ENCODE measurements around the gene RFX7.

The RFX7 gene

DNA sequence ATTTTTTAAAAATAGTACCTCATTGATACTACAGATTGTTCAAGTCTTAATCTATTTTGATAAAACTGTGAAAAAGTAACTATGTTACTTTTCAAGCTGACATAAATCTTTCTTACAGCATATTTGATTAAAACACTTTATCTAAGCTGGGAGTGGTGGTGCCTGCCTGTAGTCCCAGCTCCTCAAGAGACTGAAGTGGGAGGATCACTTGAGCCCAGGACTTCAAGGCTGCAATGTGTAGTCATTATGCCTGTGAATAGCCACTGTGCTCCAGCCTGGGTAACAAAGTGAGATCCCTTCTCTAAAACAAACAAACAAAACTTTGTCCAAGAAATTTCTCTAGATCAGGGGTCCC lies 190.7 kb downstream of the RFX7 start:
- no peak for FAIRE-seq
- DNase-seq (ENCODE audit: insufficient read length, low spot score): no peak

DNA sequence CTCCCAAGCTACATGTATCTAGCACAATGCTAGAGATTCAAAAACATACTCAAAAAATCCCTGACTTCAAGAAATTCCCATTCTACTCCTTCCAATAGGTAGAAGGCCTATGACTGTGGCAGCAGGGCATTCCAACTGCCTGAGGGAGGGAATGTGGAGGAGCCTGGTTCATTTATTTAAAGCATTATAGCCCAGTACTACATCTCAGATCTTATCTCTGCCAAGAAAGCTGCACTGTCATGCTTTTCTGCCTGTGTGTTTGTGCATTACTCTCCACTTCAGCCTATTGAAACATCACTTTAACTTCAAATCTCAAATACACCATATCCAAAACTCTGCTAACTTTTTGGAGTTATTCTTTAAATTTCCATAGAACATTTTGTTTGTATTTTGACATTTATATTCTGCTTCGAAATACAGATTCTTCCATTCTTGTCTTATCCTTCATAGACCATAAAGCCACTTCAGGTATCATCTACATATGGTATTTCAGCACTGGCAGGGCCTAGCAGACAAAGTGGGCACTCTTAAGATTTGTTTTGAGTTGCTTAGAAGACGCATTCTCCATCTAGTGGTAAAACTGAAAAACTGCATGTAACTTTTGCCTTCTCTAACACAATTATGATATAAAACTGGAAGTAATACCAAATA lies 191.2 kb downstream of the RFX7 start:
- DNase-seq (ENCODE audit: insufficient read length, low spot score) (peak; percentile 28), FAIRE-seq (peak; percentile 84)

DNA sequence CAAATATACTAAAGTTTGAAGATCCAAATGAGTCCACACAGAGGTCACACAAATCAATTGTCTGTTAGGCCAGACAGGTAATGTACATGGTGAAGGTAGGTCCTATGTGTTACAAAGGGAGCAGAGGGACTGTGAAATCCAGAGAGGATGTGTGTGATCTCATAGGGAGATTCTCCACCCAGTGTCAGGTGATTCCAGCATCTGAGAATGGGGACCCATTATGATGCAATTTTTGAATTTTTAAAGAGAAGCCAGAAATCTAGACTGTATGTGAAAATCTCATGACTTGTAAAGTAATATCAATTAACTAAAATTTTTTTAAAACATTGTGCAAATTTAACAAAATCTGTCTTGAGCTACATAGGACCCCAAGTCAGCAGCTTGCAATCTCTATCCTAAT lies 192.0 kb downstream of the RFX7 start:
- DNase-seq (ENCODE audit: insufficient read length, low spot score) (no peak), FAIRE-seq (no peak)

DNA sequence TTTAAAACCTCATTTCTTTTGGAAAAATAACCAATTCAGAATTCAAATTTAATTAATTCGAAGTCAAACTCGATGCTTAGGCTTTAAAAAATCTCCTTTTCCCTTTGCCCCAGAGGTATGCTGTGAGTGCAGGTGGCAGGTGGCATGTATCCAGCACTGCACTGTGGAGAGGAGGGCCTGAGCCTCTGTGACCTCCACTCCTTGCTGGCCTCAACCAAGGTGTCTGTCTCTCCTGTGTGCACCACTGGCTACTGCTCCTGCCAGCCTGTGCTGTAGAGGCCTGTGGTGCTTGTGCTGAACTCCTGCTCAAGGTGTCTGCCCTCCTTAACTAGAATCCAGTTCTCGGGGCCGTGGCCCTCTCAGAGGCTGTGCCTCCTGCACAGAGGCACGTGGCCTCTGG lies 194.1 kb downstream of the RFX7 start:
- FAIRE-seq (no peak), DNase-seq (ENCODE audit: insufficient read length, low spot score) (no peak)

DNA sequence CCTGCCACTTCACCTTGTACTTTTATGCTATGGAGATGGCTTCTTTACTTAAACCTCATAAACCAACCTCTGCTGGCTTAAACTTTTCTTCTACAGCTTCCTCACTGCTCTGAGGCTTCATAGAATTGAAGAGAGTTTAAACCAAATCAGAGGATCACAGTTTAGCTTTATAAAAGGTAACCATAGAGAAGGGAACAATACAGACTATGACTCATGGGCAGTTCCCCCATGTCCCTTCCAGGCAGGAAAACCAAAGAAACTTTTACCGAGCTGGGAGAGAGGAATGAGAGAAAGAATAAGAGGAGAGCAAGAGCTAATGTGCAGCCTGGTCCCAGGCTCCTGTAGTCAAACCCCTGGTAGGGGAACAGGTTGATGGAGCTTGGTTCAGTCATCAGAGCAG lies 196.3 kb downstream of the RFX7 start:
- FAIRE-seq: no peak

DNA sequence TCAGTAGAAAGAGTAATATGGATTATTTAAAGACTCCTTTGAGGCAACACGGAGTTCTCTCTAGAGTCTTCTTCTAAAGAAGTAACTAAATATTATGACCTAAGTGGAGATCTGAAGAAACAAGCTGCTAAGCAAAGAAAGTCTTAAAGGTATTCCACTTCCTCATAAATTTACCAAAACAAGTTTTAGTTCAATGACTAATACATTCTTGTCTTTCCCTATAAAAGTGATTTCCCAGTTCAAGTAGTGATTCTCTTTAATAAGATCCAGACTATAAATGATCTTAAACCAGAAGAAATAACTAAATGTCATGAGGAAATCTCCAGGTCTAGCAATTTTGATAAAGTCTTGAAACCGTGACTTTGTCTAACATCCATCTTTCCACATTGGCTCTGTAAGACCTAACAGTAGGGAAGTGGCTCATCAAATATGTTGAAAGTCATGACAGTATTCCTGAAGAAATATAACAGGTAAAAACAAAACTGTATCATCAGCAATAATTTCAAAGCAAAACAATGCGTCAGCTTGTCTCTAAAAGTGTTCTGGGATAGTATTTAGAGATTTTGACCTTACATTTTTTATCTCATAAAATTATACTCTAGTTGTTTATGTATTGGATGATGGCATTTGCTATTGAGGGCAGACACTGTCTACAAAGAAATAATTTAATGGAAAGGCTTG lies 198.5 kb downstream of the RFX7 start:
- no peak for DNase-seq (ENCODE audit: insufficient read length, low spot score)
- no peak for FAIRE-seq

More for the DNA sequence above, 196.3 kb downstream of the RFX7 start:
- DNase-seq (ENCODE audit: insufficient read length, low spot score): no peak

DNA sequence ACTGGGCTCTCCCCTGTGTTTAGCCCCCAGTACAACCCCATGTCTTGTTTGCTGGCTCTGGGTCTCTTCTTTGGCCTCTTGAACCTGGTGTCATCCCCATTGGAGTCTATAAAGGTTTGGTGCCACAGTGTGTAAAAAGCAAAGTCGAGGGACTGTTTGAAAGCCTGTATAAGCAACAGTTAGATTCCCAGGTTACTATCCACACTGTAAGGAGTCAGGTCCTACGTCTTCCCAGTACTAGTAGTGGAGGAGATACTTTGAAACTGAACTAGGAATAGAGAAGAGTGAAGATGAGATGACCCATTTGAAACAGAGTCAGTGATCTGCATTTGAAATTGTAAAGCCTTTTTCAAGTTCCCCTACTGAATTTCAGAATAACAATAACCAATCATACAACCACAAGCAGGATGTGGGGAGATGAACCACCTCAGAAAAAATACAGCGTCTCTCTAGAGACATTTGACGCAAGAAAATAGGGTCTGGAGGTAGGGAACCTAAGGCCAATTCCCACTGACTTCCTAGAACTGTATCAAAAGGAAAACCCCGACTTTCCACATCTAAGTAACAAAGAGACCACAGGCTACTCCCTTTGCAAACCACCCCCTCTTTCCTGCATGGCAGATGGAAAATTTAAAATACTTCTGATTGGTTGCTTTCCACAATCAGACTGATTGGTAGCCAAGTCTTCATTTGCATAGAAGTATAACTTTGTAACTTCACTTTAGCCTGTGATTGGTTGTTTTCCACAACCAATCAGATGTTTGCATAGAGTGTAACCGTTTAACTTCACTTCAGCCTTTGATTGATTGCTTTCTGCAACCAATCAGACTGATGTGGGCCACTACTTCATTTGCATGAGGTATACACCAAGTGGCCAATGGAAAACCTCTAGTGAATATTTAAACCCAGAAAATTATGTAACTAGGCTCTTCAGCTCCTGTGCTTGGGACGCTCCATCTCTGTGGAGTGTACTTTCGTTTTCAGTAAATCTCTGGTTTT lies 200.4 kb downstream of the RFX7 start:
- no peak for FAIRE-seq
- no peak for DNase-seq (ENCODE audit: insufficient read length, low spot score)

DNA sequence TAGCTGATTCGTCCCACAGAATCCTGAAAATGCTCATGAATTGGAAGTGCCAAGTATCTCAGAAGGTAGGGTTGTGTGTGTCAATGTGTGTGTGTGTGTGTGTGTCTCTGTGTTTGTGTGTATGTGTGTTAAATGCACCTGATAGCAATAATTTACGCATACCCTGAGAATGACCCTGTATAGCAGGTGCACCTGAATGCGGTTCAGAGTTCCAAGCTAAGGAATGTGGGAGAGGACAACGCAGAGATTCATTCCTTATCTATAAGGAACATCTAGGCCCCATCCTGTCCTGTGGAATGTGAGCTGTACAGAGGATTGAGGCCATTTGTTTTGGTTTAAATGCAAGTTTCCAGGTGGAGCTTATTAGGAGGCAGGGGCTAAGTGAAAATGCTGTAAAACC lies 201.2 kb downstream of the RFX7 start:
- DNase-seq (ENCODE audit: insufficient read length, low spot score) (no peak), FAIRE-seq (no peak)

DNA sequence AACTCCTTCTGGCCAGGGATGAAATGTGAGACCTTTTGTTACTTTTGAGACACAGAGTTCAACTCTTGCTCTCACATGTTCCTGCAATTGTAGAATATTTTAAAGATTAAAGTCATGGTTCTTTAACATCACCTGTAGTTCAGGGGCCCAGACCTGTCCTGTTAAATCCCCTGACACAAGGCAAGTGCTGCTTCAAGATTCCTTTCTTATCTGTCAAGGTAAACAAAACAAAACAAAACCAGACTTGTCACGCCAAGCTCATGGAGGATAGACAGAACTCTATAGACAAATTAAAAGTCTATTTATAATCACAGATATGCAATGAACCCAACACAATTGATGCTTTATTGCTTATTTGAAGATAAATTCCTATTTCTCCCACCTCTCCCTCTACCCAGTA lies 201.6 kb downstream of the RFX7 start:
- no peak for DNase-seq (ENCODE audit: insufficient read length, low spot score)
- FAIRE-seq: no peak

DNA sequence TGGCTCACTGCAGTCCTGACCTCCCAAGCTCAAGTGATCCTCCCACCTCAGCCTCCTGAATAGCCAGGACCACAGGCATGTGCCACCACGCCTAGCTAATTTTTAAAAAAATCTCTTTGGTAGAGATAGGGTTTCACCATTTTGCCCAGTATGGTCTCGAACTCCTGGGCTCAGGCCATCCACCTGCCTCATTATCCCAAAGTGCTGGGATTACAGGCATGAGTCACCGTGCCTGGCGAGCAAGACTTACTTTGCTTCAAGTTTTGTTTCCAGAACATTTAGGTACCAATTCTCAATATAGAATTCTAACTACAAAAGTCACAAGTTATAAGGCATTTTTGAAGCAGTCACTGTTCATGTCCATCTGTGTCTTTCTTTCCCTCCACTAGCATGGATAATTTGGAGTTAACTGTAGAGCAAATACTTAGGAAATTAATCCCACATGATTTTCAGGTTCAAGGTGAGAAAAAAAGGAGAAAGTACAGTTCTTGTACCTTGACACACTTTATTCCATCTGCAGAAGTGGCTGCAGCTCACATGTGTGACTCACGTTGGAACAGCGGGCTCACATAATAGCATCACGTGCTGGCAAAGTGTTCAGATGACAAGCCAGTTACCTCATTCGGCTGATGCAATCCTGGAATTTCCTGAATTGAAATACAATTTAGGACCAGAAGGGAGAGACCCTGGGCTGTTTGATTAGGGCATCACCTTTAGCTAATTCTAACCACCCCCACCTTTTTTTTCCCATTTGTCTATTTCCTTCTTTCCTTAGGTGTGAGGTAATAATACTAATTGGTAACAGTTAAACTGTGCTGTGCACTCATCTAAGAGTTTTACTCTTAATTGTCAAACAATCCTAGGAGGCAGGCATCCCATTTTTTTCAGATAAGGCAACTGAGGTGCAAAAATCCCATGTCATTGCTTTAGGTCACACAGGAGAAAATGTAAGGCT lies 203.3 kb downstream of the RFX7 start:
- FAIRE-seq: no peak
- DNase-seq (ENCODE audit: insufficient read length, low spot score): no peak

DNA sequence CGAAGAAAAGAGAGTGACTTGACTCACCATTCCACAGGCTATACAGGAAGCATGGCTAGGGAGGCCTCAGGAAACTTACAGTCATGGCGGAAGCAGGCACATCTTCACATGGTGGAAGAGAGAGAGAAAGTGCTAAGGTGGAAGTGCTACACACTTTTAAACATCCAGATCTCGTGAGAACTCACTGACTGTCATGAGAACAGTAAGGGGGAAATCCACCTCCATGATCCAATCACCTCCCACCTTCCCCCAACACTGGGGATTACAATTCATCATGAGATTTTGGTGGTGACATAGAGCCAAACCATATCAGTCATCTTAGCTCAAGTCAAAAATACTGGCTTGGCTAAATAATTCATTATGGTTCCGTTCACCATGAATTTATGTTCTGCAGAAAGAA lies 205.0 kb downstream of the RFX7 start:
- DNase-seq (ENCODE audit: insufficient read length, low spot score): no peak
- FAIRE-seq: no peak

DNA sequence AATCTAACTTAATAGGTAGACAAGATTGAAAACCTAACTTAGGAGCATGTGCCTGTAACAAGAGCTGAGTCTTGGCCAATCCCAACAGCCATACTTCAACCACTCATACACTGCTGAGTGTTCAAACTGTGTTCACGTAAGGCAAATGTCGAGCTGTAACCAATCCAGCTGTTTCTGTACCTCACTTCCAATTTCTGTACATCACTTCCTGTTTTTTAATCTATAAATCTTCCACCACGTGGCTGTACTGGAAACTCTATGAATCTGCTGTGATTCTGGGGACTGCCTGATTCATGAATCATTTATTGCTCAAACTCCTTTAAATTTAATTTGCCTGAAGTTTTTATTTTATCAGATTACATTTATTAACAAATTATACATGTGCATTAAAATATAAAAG lies 205.7 kb downstream of the RFX7 start:
- no peak for FAIRE-seq
- no peak for DNase-seq (ENCODE audit: insufficient read length, low spot score)
